Daoy (cell line): Measurements from ENCODE around the gene CD83. TPM values are rescaled to one million over a fixed set of nuclear protein-coding genes. Genes with fewer than 3 reads are reported as not detected.
"Not testable (repeated sequence)": the region's sequence is repeated elsewhere in the genome, so short reads cannot be mapped to it uniquely, and the experiment has no call there.

Source experiments
- DNase-seq: peaks from one replicate; pipeline ENCODE4 v3.0.0-alpha.2; 2015; ENCODE audit warnings: low read depth
- total RNA-seq: library from RNA; depleted of rRNA; stranded (reverse); fragments of >200 nt; shearing (Covaris generic); gene quantifications from 2 replicates; pipeline ENCODE4 v1.2.3, GENCODE V29; 2014; rRNA removed

CD83 gene
- 16.8 and 20.1 TPM in 2 replicates for total RNA-seq

DNA sequence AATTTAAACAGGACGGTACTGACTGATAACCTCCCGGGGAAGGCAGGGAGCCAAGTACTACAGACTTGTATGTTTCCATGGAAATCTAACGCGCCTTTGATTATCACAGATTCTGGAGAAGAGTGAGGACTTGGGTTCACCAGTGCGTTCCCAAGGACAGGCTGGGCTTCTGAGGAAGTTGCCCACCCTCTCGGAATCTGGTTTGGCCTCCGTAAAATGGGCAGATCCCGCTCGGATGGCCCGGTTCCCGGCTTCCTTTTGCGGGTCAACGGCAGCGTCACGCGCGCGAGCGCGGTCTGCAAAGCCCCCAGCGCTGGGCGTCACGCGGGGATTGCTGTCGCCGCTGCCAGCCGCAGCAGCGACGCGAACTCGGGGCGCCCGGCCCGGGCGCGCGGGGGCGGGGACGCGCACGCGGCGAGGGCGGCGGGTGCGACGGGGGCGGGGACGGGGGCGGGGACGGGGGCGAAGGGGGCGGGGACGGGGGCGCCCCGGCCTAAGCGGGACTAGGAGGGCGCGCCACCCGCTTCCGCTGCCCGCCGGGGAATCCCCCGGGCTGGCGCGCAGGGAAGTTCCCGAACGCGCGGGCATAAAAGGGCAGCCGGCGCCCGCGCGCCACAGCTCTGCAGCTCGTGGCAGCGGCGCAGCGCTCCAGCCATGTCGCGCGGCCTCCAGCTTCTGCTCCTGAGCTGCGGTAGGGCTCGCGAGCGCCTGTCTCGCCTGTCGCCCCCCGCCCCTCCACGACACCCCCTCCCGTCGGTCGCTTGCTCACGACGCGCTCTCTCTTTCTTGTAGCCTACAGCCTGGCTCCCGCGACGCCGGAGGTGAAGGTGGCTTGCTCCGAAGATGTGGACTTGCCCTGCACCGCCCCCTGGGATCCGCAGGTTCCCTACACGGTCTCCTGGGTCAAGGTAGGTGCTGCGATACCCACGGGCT is at the start of gene CD83:
TSS of gene CD83 (plus strand) at position 615 of the 933 bp plus-strand sequence. CDS start at position 655, 40 bp downstream.
- peak; percentile 86 for DNase-seq

- peak; percentile 80 for DNase-seq
Observed at GRCh38 chr6:14068133-14068532, 49.4 kb upstream of the CD83 start.

- DNase-seq: no peak
Observed at GRCh38 chr6:14068623-14069022, 48.9 kb upstream of the CD83 start.

GRCh38 chr6:14070457-14070856 is 47.1 kb upstream of the CD83 start:
- no peak for DNase-seq

DNA sequence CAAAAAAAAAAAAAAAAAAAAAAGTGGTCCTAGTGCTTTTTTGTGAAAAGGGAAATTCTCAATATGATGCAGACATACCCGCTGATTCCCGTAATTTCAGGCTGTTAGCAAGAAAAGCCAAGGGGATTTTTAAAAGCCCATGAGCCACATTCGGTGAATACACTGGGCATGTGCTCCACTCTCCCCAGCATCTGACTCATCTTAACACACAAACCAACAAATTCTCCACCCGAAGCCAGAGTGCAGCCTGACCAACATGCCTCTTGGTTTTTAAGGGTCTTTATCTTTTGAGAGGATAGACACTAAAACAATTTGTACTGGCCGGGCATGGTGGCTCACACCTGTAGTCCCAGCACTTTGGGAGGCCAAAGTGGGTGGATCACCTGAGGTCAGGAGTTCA is 45.5 kb upstream of the CD83 start:
- DNase-seq: peak; percentile 58

- not testable (repeated sequence) for DNase-seq
Observed at GRCh38 chr6:14073561-14074354, 43.8 kb upstream of the CD83 start.

DNA sequence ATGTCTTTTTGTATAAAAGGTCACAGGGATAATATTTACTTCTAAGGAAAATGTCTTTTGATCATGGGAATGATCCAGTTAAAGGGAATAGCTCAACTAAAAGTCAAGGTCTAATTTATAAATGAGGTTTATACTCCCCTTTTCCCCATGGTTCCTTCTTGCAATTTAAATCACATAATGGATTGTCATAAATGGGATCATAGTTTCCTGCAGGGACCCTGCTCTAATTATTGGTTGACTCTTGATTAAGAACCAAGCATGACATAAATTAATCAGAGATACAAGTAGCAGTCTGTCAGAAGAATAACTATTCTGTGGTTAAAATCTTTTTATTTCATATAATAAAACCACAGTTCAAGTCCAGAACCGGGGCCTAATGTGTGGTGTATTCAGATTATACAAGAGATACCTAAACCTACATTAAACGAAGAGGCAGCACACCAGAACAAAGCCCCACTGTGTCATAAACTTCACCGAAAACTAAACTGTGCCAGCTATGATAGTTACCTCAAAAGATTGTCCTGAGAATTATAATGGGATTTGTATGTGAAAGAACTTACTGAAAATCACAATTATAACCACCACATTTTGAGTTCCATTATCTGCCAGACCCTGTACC is 43.0 kb upstream of the CD83 start:
- DNase-seq: no peak

DNA sequence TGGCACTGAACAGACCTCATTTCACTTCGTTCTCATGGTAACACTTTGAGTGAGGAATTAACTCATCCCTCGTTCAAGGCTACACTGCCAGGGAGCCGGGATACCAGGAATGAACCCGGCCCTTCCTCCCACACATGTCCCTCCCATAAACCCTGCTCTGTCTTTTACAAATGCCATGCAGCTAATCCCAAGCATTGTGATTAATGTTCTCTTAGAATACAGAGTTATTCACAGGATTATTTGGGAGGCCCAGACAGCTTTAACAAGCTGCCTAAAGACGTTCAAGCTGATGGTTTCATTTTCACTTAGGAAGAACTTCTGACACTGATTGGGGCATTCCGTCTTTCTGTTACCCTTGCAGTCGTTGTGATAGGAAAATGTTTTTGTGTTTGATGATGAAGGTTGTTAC is 42.5 kb upstream of the CD83 start:
- DNase-seq: peak; percentile 46

GRCh38 chr6:14077193-14077867 is 40.2 kb upstream of the CD83 start:
- no peak for DNase-seq

GRCh38 chr6:14079433-14079832 is 38.1 kb upstream of the CD83 start:
- DNase-seq: peak; percentile 79

GRCh38 chr6:14079971-14080370 is 37.6 kb upstream of the CD83 start:
- peak; percentile 48 for DNase-seq

DNA sequence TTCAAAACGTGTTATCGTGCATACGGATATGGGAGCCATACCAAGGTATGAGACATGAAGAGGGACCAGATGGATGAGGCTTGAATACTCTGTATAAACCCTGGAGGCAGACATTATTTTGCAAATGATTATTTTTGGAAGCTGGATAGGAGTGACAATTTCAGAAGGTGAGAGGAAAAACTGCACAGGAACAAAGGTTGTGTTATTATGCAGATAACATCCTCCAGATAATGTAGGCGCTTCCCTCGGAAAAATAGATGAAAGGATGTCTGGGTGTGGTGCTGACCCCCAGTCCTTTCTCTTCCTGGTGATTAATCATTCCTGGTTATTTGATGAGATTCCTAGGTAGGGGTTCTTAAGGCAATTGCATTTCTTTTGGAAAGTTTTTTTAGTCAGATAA is 36.4 kb upstream of the CD83 start:
- no peak for DNase-seq

GRCh38 chr6:14082771-14083170 is 34.8 kb upstream of the CD83 start:
- DNase-seq: no peak

GRCh38 chr6:14083262-14083661 is 34.3 kb upstream of the CD83 start:
- DNase-seq: no peak

GRCh38 chr6:14083751-14084150 is 33.8 kb upstream of the CD83 start:
- DNase-seq: no peak

DNA sequence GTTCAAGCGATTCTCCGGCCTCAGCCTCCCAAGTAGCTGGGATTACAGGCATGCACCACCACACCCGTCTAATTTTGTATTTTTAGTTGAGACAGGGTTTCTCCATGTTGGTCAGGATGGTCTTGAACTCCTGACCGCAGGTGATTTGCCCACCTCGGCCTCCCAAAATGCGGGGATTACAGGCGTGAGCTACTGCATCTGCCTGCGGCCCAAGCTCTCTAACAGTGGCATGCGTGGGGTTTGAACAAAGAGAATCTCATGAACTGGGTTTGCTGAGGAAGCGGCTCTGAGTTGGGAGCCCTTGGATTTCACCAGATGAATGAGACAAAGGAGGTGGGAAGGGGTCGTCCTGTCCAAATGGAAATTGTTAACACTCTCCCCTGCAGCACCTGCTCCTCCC is 33.2 kb upstream of the CD83 start:
- DNase-seq: no peak

GRCh38 chr6:14085176-14085787 is 32.3 kb upstream of the CD83 start:
- DNase-seq: no peak

DNA sequence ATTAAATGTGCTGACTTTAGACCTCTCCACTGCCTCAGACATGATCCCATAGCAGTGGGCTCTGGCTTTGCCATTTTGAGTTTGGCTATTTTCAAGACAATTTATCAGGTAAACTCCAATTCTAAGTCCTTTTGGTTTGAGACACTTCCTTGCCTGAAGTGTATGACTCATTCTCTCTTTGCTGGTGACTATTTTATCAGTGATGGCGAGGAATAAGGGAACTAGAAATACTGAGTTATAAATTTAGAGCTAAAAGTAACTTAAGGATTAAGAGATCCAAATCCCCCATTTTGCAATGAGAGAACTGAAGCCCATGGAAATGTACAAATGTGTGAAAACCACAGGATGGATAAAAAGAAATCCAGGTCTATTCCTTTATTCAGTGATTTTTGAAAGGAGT is 30.9 kb upstream of the CD83 start:
- DNase-seq: no peak

- no peak for DNase-seq
Observed at GRCh38 chr6:14088600-14089192, 28.9 kb upstream of the CD83 start.

DNA sequence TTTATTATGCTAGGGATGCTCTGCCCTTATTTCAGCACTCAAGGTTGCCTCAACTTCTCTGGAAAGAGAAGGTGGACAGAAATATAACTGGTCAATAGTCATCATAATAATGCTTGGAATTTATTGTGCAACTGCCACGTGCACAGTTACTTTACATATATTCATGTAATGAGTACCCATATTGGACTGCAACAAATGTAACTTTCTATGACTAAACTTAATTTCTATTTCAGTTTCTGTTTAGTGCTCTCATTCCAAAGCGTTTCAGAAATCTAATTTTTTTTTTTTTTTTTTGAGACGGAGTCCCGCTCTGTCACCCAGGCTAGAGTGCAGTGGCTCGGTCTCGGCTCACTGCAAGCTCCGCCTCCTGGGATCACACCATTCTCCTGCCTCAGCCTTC is 28.3 kb upstream of the CD83 start:
- DNase-seq: no peak
